ENCODE results near the gene KYNU. TPM values are rescaled to one million over a fixed set of nuclear protein-coding genes. Genes with fewer than 3 reads are reported as not detected.
A peak's percentile ranks its signal among the peaks of the same experiment; 100 is the strongest.

The KYNU gene
- total RNA-seq, 1 experiment from 2014 or later, result 143 TPM

DNA sequence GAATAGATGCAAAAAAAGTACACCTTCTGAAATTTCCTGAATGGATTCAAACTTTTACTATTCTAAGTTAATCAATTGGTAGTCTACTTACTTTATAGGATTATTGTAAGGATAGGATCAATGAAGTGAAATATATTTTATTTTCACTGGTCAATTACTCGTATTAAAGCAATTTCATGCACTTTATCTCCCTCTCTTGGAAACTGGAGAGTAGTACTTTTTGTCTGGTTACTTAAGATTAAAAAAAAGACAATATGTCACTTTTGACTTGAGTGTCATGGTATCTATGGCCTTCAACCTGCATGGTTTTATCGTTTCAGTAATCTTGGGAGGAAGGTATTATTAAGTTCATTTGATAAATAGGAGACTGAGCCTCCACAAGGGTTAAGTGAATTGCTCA, 1.0 kb upstream of the KYNU start:
- Mint-ChIP-seq H3K27ac (ENCODE audit: low read depth, unreplicated experiment) (peak overlapping the region; percentile 97), H3K4me3 (ENCODE audit: unreplicated experiment) (peak overlapping the region; percentile 93), H3K4me1 (ENCODE audit: insufficient read depth, unreplicated experiment) (peaks cover 50% of the 10 kb centered on the region), H3K27me3 (ENCODE audit: insufficient read depth, unreplicated experiment) (no peaks in the 10 kb centered on the region), H3K9me3 (ENCODE audit: unreplicated experiment) (no peaks in the 10 kb centered on the region), H3K36me3 (ENCODE audit: insufficient read depth, unreplicated experiment) (peaks cover 38% of the 10 kb centered on the region)
- intact Hi-C loops (cut with micrococcal nuclease), result loop anchor here (1.0 to 2.0 kb wide), 2 partner anchors 104 to 194 kb away; no protein-coding TSS in a partner anchor
- ChIA-PET CTCF (interaction anchor here (0.6 to 4.2 kb wide), 13 partner anchors 10 to 194 kb away, joined by 3 to 45 read pairs (median 5); no protein-coding TSS in a partner anchor), POLR2A (interaction anchor here (0.6 to 2.7 kb wide), 7 partner anchors 8 to 193 kb away, joined by 3 to 26 read pairs (median 12); no protein-coding TSS in a partner anchor)
- peak; percentile 54 for DNase-seq (ENCODE audit: unreplicated experiment)
- TF ChIP-seq, protein P1, sequence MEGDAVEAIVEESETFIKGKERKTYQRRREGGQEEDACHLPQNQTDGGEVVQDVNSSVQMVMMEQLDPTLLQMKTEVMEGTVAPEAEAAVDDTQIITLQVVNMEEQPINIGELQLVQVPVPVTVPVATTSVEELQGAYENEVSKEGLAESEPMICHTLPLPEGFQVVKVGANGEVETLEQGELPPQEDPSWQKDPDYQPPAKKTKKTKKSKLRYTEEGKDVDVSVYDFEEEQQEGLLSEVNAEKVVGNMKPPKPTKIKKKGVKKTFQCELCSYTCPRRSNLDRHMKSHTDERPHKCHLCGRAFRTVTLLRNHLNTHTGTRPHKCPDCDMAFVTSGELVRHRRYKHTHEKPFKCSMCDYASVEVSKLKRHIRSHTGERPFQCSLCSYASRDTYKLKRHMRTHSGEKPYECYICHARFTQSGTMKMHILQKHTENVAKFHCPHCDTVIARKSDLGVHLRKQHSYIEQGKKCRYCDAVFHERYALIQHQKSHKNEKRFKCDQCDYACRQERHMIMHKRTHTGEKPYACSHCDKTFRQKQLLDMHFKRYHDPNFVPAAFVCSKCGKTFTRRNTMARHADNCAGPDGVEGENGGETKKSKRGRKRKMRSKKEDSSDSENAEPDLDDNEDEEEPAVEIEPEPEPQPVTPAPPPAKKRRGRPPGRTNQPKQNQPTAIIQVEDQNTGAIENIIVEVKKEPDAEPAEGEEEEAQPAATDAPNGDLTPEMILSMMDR (IDR thresholded peaks at IDR 0.05; ENCODE audit: unreplicated experiment), result peak; percentile 34
- BruUV-seq (replicated peaks), result no TSS peak

DNA sequence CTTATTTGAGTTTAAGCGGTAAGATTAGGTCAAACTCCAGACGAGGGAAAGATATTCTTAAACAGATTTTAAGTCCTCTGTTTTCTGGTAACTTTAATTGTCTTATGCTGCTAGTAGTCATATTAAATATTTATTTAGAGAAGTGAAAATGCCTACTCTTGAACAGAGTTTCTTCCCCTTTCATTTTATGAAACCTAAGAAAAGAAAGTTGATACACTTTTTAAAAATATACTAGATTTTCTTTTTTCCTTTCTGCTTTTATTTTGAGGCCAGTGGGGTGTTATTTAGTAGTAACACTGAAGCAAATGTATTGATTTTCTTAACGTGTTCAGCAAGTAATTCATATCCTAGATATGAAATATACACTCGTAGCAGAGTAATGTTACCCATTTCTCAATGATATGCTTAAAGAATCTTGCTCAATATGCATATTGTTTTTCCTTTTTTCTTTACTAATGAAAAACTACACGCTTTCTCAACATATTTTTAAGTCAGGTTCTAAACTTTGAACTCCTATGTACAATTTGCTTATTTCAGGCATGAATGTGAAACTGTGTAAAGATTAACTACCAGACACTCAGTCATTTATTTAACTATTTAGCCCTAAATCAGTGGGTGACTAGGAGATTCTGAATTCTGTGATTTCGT, 691 bp downstream of the KYNU start:
- Mint-ChIP-seq H3K4me1 (ENCODE audit: insufficient read depth, unreplicated experiment) (peaks cover 44% of the 10 kb centered on the region), H3K27ac (ENCODE audit: low read depth, unreplicated experiment) (peak overlapping the region; percentile 97), H3K27me3 (ENCODE audit: insufficient read depth, unreplicated experiment) (no peaks in the 10 kb centered on the region), H3K4me3 (ENCODE audit: unreplicated experiment) (peak overlapping the region; percentile 93), H3K36me3 (ENCODE audit: insufficient read depth, unreplicated experiment) (peaks cover 43% of the 10 kb centered on the region), H3K9me3 (ENCODE audit: unreplicated experiment) (no peaks in the 10 kb centered on the region)
- ChIA-PET CTCF (interaction anchor here (0.6 to 4.2 kb wide), 17 partner anchors 10 to 215 kb away, joined by 3 to 45 read pairs (median 4); no protein-coding TSS in a partner anchor), POLR2A (interaction anchor here (0.5 to 3.7 kb wide), 13 partner anchors 10 to 209 kb away, joined by 3 to 51 read pairs (median 5); no protein-coding TSS in a partner anchor)
- intact Hi-C loops (cut with micrococcal nuclease), result no loop called here
- TF ChIP-seq, protein P1 (IDR thresholded peaks at IDR 0.05; ENCODE audit: unreplicated experiment), result no peak
- DNase-seq (ENCODE audit: unreplicated experiment), result no peak
- BruUV-seq (replicated peaks), result TSS peak; percentile 33

DNA sequence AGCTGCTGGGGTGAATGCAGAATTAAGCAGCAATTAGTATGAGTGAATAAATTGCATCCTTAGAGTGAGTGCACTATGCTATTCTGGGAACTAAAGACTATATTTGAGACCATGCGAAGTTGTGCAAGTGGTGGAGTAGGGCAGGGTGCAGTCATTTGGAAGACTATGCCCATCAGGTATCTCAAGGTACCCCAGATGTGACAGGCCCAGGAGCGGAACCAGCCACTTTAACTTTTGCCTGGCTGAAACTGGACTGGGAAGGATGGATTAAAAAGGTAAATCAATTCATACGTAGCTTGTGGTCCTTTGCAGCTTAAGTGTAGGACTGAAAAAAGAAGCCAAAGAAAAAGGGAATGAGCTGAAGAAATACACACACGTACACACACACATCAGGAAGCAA, 1.7 kb downstream of the KYNU start:
- Mint-ChIP-seq H3K4me3 (ENCODE audit: unreplicated experiment) (peak overlapping the region; percentile 93), H3K27me3 (ENCODE audit: insufficient read depth, unreplicated experiment) (no peaks in the 10 kb centered on the region), H3K9me3 (ENCODE audit: unreplicated experiment) (no peaks in the 10 kb centered on the region), H3K27ac (ENCODE audit: low read depth, unreplicated experiment) (peak overlapping the region; percentile 97), H3K36me3 (ENCODE audit: insufficient read depth, unreplicated experiment) (peaks cover 53% of the 10 kb centered on the region), H3K4me1 (ENCODE audit: insufficient read depth, unreplicated experiment) (peaks cover 42% of the 10 kb centered on the region)
- intact Hi-C loops (cut with micrococcal nuclease), result no loop called here
- no peak for DNase-seq (ENCODE audit: unreplicated experiment)
- TF ChIP-seq, protein P1 (IDR thresholded peaks at IDR 0.05; ENCODE audit: unreplicated experiment), result no peak
- ChIA-PET CTCF (interaction anchor here (0.7 to 2.5 kb wide), 13 partner anchors 13 to 201 kb away, joined by 3 to 12 read pairs (median 3); no protein-coding TSS in a partner anchor), POLR2A (interaction anchor here (0.7 to 3.7 kb wide), 13 partner anchors 12 to 196 kb away, joined by 3 to 51 read pairs (median 5); no protein-coding TSS in a partner anchor)
- no TSS peak for BruUV-seq (replicated peaks)

DNA sequence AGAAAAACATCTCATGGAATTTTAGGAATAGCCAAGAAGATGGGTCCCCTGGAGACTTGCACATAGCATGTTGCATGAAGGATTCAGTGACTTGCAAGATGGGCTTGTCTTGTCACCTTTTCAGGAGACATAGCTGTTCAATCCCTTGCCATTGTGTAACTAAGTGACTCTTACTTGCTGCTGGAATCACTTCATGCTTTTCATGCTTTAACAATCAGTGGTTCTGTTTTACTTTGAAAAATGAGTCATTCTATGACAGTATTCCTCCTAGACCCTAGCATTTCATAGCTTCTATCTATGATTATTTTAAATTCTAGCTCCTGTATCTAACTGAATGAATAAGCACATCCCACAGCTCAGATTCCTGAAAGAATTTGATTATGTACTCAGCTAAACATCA, 2.8 kb downstream of the KYNU start:
- no TSS peak for BruUV-seq (replicated peaks)
- TF ChIP-seq, protein P1 (IDR thresholded peaks at IDR 0.05; ENCODE audit: unreplicated experiment), result no peak
- POLR2A ChIA-PET, result interaction anchor here (0.5 to 3.7 kb wide), 14 partner anchors 9 to 197 kb away, joined by 3 to 51 read pairs (median 4); no protein-coding TSS in a partner anchor
- Mint-ChIP-seq H3K9me3 (ENCODE audit: unreplicated experiment) (no peaks in the 10 kb centered on the region), H3K4me1 (ENCODE audit: insufficient read depth, unreplicated experiment) (peaks cover 37% of the 10 kb centered on the region), H3K27ac (ENCODE audit: low read depth, unreplicated experiment) (peak overlapping the region; percentile 97), H3K4me3 (ENCODE audit: unreplicated experiment) (peak overlapping the region; percentile 93), H3K36me3 (ENCODE audit: insufficient read depth, unreplicated experiment) (peaks cover 65% of the 10 kb centered on the region), H3K27me3 (ENCODE audit: insufficient read depth, unreplicated experiment) (no peaks in the 10 kb centered on the region)
- intact Hi-C loops (cut with micrococcal nuclease), result no loop called here
- peak; percentile 69 for DNase-seq (ENCODE audit: unreplicated experiment)
- CTCF ChIA-PET, result interaction anchor here (0.5 to 2.5 kb wide), 10 partner anchors 12 to 199 kb away, joined by 3 to 12 read pairs (median 4); no protein-coding TSS in a partner anchor
